WTC11 (cell line): ENCODE results near the gene WNT9B. TPM values are rescaled to one million over a fixed set of nuclear protein-coding genes. Genes with fewer than 3 reads are reported as not detected.

Experiments used
- ATAC-seq: fragments of 200-7000 bp; cut with Tn5 transposase; 2 replicates; pipeline ENCODE4 v1.10.0; 2021; ENCODE audit warnings: mild to moderate bottlenecking, moderate library complexity
- CTCF ChIA-PET: fragments of 300-600 bp; sonication (Branson Sonifier 250); formaldehyde crosslinking; loops from one replicate; lab custom pipeline; 2021; ENCODE audit warnings: antibody characterized with exemption; lab: Charles Lee
- POLR2A ChIA-PET: fragments of 350-600 bp; sonication (Branson Sonifier 250); formaldehyde crosslinking; loops from one replicate; lab custom pipeline; 2021; ENCODE audit warnings: antibody characterized with exemption; lab: Charles Lee
- DNase-seq: peaks from one replicate; pipeline ENCODE4 v3.0.0; 2021; ENCODE audit warnings: low spot score
- H3K27ac Mint-ChIP-seq: 2 replicates; pipeline ENCODE4 v1.8.0; 2021; ENCODE audit warnings: mixed read lengths
- H3K27me3 Mint-ChIP-seq: 2 replicates; pipeline ENCODE4 v1.8.0; 2021; ENCODE audit warnings: low read depth, mild to moderate bottlenecking, moderate library complexity, mixed read lengths
- H3K36me3 Mint-ChIP-seq: 2 replicates; pipeline ENCODE4 v1.8.0; 2021; ENCODE audit warnings: mixed read lengths
- H3K4me1 Mint-ChIP-seq: 2 replicates; pipeline ENCODE4 v1.8.0; 2022; ENCODE audit warnings: mixed read lengths
- H3K4me3 Mint-ChIP-seq: 2 replicates; pipeline ENCODE4 v1.8.0; 2021; ENCODE audit warnings: mild to moderate bottlenecking, moderate library complexity, mixed read lengths
- H3K9me3 Mint-ChIP-seq: 2 replicates; pipeline ENCODE4 v1.8.0; 2021; ENCODE audit warnings: mixed read lengths
- IRF2 ChIP-seq: sonication (generic); formaldehyde crosslinking; IDR thresholded peaks from 2 replicates; pipeline ENCODE4 v1.8.0; 2022; ENCODE audit warnings: low read depth, missing genetic modification reagents, borderline replicate concordance
- JUN ChIP-seq: sonication (generic); formaldehyde crosslinking; IDR thresholded peaks from 2 replicates; pipeline ENCODE4 v1.8.0; 2023; ENCODE audit warnings: mild to moderate bottlenecking, missing genetic modification reagents
- NFE2L1 ChIP-seq: sonication (generic); formaldehyde crosslinking; IDR thresholded peaks from 2 replicates; pipeline ENCODE4 v1.8.1; 2023; ENCODE audit warnings: missing genetic modification reagents
- NFYB ChIP-seq: sonication (generic); formaldehyde crosslinking; conservative IDR thresholded peaks from 2 replicates; pipeline ENCODE4 v1.8.0; 2022; ENCODE audit warnings: low read depth, missing genetic modification reagents
- NR3C1 ChIP-seq: sonication (generic); formaldehyde crosslinking; conservative IDR thresholded peaks from 2 replicates; pipeline ENCODE4 v1.8.1; 2023; ENCODE audit warnings: low read depth, mild to moderate bottlenecking, missing genetic modification reagents
- PRRX2 ChIP-seq: fragments of 250-450 bp; sonication (Bioruptor Pico); IDR thresholded peaks from 2 replicates; pipeline ENCODE4 v1.8.0; 2021; ENCODE audit warnings: mild to moderate bottlenecking
- RELA ChIP-seq: sonication (generic); formaldehyde crosslinking; IDR thresholded peaks from 2 replicates; pipeline ENCODE4 v1.8.1; 2022; ENCODE audit warnings: missing genetic modification reagents, mild to moderate bottlenecking, borderline replicate concordance
- RORB ChIP-seq: fragments of 250-450 bp; sonication (Bioruptor Pico); IDR thresholded peaks from 2 replicates; pipeline ENCODE4 v1.9.0; 2021; ENCODE audit warnings: mild to moderate bottlenecking
- SOX15 ChIP-seq: fragments of 250-450 bp; sonication (Bioruptor Pico); IDR thresholded peaks from 2 replicates; pipeline ENCODE4 v1.9.0; 2021; ENCODE audit warnings: mild to moderate bottlenecking
- TCF7 ChIP-seq: sonication (generic); formaldehyde crosslinking; IDR thresholded peaks from 2 replicates; pipeline ENCODE4 v1.8.0; 2022; ENCODE audit warnings: mild to moderate bottlenecking, low read depth, missing genetic modification reagents, moderate library complexity
- TEAD4 ChIP-seq: sonication (generic); formaldehyde crosslinking; IDR thresholded peaks from 2 replicates; pipeline ENCODE4 v1.8.0; 2022; ENCODE audit warnings: mild to moderate bottlenecking, missing genetic modification reagents
- ZNF121 ChIP-seq: sonication (generic); formaldehyde crosslinking; IDR thresholded peaks from 2 replicates; pipeline ENCODE4 v1.8.0; 2023; ENCODE audit warnings: missing genetic modification reagents
- ZNF263 ChIP-seq: sonication (generic); formaldehyde crosslinking; IDR thresholded peaks from 2 replicates; pipeline ENCODE4 v1.8.1; 2022; ENCODE audit warnings: low read depth, mild to moderate bottlenecking, moderate library complexity, missing genetic modification reagents
- ZNF416 ChIP-seq: fragments of 250-450 bp; sonication (Bioruptor Pico); IDR thresholded peaks from 2 replicates; pipeline ENCODE4 v1.9.0; 2021; ENCODE audit warnings: mild to moderate bottlenecking, inconsistent platforms
- total RNA-seq: library from RNA; stranded (reverse); gene quantifications from 3 replicates; pipeline ENCODE4 v1.2.3, GENCODE V29; 2021
- TF ChIP-seq, protein P1 (sequence below): sonication (generic); formaldehyde crosslinking; IDR thresholded peaks from 2 replicates; pipeline ENCODE4 v1.8.0; 2022; ENCODE audit warnings: mild to moderate bottlenecking, missing genetic modification reagents
- TF ChIP-seq, protein P2 (sequence below): sonication (generic); formaldehyde crosslinking; IDR thresholded peaks from 2 replicates; pipeline ENCODE4 v1.8.1; 2022; ENCODE audit warnings: mild to moderate bottlenecking, moderate library complexity, missing genetic modification reagents
- TF ChIP-seq, protein P3 (sequence below): sonication (generic); formaldehyde crosslinking; IDR thresholded peaks from 2 replicates; pipeline ENCODE4 v1.8.0; 2022; ENCODE audit warnings: mild to moderate bottlenecking, missing genetic modification reagents
- TF ChIP-seq, protein P4 (sequence below): sonication (generic); formaldehyde crosslinking; IDR thresholded peaks from 2 replicates; pipeline ENCODE4 v1.8.0; 2022; ENCODE audit warnings: missing genetic modification reagents
- TF ChIP-seq, protein P5 (sequence below): sonication (generic); formaldehyde crosslinking; IDR thresholded peaks from 2 replicates; pipeline ENCODE4 v1.8.1; 2022; ENCODE audit warnings: low read depth, missing genetic modification reagents, borderline replicate concordance
- TF ChIP-seq, protein P6 (sequence below): fragments of 200-600 bp; IDR thresholded peaks from 2 replicates; pipeline ENCODE4 v1.8.0; 2022; ENCODE audit warnings: antibody characterized with exemption

WNT9B gene
- total RNA-seq, 1 experiment from 2014 or later, result 0.87 TPM

DNA sequence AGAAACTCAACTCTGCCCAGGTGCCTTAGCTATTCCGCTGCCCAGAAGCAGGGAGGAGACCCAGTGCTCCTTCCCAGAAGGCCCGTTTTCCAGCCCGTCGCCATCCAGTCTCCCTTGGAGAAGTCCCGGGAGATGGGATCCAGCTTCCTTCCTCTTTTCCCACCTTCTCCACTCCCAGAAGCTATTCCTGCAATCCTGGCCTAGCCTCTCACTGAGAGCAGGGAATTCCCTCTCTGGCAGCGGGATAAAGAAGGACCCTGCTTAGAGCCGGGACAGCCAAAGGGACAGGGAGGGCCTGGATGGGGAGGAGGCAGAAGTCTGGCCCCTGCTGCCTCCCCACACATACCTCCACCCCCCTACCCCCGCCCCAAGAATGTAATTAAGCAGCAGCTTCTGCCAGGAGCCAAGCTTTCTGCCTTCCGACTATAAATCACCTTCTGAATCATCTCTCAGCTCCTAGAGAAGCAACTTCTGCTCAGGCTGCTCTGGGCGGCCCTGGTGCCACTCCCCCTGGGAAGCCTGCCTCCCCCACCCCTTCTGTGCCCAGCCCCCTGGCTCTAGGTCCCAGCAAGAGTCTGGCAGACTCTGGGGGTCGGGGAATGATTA is 39.3 kb upstream of the WNT9B start (continued):
- TF ChIP-seq, protein P1, sequence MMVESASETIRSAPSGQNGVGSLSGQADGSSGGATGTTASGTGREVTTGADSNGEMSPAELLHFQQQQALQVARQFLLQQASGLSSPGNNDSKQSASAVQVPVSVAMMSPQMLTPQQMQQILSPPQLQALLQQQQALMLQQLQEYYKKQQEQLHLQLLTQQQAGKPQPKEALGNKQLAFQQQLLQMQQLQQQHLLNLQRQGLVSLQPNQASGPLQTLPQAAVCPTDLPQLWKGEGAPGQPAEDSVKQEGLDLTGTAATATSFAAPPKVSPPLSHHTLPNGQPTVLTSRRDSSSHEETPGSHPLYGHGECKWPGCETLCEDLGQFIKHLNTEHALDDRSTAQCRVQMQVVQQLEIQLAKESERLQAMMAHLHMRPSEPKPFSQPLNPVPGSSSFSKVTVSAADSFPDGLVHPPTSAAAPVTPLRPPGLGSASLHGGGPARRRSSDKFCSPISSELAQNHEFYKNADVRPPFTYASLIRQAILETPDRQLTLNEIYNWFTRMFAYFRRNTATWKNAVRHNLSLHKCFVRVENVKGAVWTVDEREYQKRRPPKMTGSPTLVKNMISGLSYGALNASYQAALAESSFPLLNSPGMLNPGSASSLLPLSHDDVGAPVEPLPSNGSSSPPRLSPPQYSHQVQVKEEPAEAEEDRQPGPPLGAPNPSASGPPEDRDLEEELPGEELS (CRISPR knock-in tag), result no peak
- no peak for TF ChIP-seq ZNF263 (CRISPR knock-in tag)
- TF ChIP-seq RELA (CRISPR knock-in tag), result no peak
- TF ChIP-seq NFYB (CRISPR knock-in tag), result no peak
- no peak for TF ChIP-seq ZNF416 (CRISPR knock-in tag)
- TF ChIP-seq IRF2 (CRISPR knock-in tag), result no peak

DNA sequence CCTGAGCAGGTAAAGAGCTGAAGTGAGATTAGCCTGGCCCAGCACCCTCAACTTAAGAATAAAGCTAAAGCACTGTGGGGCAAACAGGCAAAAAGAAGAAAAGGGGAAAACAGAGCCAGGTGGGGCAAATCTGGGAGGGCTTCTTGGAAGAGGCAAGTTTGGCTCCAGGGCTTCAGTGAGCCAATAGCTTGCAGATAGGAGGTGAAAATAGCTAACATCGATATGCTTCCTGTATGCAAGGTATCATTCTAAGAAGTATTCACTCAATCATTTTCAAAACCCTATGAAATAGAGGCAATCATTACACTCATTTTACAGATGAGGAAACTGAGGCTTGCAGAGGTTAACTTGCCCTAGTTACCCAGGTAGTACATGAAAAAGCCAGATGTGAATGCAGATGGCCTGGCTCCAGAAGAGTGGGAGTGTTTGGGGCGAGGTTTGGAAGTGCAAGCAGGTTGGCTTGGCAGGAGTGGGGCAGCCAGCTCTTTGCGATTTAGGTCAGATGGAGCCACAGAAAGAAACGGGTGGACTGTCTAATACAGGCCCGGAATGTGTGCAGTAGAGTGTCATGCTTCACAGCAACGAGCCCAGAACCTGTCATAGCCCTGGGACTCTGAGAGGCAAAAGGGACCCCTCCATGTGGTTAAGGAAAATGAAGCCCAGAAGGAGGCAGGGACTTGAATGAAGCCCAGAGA is 38.6 kb upstream of the WNT9B start:
- DNase-seq, result no peak
- CTCF ChIA-PET, result interaction anchor here (1.0 to 1.9 kb wide), 2 partner anchors 8 to 23 kb away, joined by 5 to 6 read pairs; no protein-coding TSS in a partner anchor
- TF ChIP-seq NR3C1 (no peak), TCF7 (CRISPR knock-in tag) (no peak)
- TF ChIP-seq, all 79 proteins: peak for 0
- Mint-ChIP-seq H3K36me3 (no peaks in the 10 kb centered on the region), H3K9me3 (no peaks in the 10 kb centered on the region), H3K4me3 (no peak overlapping the region), H3K27ac (no peak overlapping the region), H3K4me1 (peaks cover 81% of the 10 kb centered on the region), H3K27me3 (peaks cover 25% of the 10 kb centered on the region)
- POLR2A ChIA-PET, result interaction anchor here (0.6 kb wide), 1 partner anchor 8 kb away, joined by 4 read pairs; no protein-coding TSS in a partner anchor
- no peak for ATAC-seq

DNA sequence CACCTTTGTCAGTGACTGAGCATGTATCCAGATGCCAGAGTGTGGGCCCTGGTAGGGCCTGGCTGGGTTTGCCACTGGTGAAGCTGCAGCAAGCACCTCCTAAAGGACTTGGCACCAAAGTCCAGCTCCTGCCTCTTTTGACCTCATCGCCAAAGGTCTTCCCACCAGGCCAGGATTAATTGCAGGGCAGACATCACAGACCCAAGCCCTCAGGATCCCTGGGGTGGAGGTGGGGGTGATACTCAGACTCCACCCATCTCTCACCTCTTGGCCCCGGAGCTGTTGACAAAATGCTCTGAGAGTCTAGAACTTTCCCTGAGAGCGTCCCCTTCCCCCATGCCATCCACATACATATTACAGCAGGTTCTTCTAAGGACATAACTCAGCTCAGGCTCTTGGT is 37.5 kb upstream of the WNT9B start:
- no peaks in the 10 kb centered on the region for H3K9me3 Mint-ChIP-seq

More for the DNA sequence above, 37.5 kb upstream of the WNT9B start:
- no peak for DNase-seq
- CTCF ChIA-PET, result interaction anchor here (1.6 kb wide), 1 partner anchor 19 kb away, joined by 3 read pairs; no protein-coding TSS in a partner anchor
- peaks cover 77% of the 10 kb centered on the region for H3K4me1 Mint-ChIP-seq
- H3K4me3 Mint-ChIP-seq, result no peak overlapping the region
- H3K36me3 Mint-ChIP-seq, result no peaks in the 10 kb centered on the region
- peaks cover 32% of the 10 kb centered on the region for H3K27me3 Mint-ChIP-seq
- ATAC-seq, result no peak
- TF ChIP-seq JUN (CRISPR knock-in tag), result no peak
- no peak for TF ChIP-seq RORB (CRISPR knock-in tag)
- TF ChIP-seq NR3C1, result no peak
- no peak for TF ChIP-seq PRRX2 (CRISPR knock-in tag)
- TF ChIP-seq, protein P2, sequence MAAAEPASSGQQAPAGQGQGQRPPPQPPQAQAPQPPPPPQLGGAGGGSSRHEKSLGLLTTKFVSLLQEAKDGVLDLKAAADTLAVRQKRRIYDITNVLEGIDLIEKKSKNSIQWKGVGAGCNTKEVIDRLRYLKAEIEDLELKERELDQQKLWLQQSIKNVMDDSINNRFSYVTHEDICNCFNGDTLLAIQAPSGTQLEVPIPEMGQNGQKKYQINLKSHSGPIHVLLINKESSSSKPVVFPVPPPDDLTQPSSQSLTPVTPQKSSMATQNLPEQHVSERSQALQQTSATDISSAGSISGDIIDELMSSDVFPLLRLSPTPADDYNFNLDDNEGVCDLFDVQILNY (CRISPR knock-in tag), result no peak
- TF ChIP-seq NFE2L1 (CRISPR knock-in tag), result no peak
- TF ChIP-seq ZNF121 (CRISPR knock-in tag), result no peak
- no peak for TF ChIP-seq SOX15
- TF ChIP-seq, protein P3, sequence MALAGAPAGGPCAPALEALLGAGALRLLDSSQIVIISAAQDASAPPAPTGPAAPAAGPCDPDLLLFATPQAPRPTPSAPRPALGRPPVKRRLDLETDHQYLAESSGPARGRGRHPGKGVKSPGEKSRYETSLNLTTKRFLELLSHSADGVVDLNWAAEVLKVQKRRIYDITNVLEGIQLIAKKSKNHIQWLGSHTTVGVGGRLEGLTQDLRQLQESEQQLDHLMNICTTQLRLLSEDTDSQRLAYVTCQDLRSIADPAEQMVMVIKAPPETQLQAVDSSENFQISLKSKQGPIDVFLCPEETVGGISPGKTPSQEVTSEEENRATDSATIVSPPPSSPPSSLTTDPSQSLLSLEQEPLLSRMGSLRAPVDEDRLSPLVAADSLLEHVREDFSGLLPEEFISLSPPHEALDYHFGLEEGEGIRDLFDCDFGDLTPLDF (CRISPR knock-in tag), result no peak
- TF ChIP-seq TEAD4, result no peak
- TF ChIP-seq, protein P4, sequence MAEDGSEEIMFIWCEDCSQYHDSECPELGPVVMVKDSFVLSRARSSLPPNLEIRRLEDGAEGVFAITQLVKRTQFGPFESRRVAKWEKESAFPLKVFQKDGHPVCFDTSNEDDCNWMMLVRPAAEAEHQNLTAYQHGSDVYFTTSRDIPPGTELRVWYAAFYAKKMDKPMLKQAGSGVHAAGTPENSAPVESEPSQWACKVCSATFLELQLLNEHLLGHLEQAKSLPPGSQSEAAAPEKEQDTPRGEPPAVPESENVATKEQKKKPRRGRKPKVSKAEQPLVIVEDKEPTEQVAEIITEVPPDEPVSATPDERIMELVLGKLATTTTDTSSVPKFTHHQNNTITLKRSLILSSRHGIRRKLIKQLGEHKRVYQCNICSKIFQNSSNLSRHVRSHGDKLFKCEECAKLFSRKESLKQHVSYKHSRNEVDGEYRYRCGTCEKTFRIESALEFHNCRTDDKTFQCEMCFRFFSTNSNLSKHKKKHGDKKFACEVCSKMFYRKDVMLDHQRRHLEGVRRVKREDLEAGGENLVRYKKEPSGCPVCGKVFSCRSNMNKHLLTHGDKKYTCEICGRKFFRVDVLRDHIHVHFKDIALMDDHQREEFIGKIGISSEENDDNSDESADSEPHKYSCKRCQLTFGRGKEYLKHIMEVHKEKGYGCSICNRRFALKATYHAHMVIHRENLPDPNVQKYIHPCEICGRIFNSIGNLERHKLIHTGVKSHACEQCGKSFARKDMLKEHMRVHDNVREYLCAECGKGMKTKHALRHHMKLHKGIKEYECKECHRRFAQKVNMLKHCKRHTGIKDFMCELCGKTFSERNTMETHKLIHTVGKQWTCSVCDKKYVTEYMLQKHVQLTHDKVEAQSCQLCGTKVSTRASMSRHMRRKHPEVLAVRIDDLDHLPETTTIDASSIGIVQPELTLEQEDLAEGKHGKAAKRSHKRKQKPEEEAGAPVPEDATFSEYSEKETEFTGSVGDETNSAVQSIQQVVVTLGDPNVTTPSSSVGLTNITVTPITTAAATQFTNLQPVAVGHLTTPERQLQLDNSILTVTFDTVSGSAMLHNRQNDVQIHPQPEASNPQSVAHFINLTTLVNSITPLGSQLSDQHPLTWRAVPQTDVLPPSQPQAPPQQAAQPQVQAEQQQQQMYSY (CRISPR knock-in tag), result no peak
- TF ChIP-seq, protein P5, sequence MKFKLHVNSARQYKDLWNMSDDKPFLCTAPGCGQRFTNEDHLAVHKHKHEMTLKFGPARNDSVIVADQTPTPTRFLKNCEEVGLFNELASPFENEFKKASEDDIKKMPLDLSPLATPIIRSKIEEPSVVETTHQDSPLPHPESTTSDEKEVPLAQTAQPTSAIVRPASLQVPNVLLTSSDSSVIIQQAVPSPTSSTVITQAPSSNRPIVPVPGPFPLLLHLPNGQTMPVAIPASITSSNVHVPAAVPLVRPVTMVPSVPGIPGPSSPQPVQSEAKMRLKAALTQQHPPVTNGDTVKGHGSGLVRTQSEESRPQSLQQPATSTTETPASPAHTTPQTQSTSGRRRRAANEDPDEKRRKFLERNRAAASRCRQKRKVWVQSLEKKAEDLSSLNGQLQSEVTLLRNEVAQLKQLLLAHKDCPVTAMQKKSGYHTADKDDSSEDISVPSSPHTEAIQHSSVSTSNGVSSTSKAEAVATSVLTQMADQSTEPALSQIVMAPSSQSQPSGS (CRISPR knock-in tag), result no peak
- TF ChIP-seq, protein P6, sequence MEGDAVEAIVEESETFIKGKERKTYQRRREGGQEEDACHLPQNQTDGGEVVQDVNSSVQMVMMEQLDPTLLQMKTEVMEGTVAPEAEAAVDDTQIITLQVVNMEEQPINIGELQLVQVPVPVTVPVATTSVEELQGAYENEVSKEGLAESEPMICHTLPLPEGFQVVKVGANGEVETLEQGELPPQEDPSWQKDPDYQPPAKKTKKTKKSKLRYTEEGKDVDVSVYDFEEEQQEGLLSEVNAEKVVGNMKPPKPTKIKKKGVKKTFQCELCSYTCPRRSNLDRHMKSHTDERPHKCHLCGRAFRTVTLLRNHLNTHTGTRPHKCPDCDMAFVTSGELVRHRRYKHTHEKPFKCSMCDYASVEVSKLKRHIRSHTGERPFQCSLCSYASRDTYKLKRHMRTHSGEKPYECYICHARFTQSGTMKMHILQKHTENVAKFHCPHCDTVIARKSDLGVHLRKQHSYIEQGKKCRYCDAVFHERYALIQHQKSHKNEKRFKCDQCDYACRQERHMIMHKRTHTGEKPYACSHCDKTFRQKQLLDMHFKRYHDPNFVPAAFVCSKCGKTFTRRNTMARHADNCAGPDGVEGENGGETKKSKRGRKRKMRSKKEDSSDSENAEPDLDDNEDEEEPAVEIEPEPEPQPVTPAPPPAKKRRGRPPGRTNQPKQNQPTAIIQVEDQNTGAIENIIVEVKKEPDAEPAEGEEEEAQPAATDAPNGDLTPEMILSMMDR, result no peak
- H3K27ac Mint-ChIP-seq, result no peak overlapping the region
- POLR2A ChIA-PET, result interaction anchor here (1.4 kb wide), 1 partner anchor 8 kb away, joined by 3 read pairs; no protein-coding TSS in a partner anchor
